Measurements from ENCODE around the gene DAZAP2. TPM values are rescaled to one million over a fixed set of nuclear protein-coding genes. Genes with fewer than 3 reads are reported as not detected.

The DAZAP2 gene
- total and polyA plus RNA-seq, 4 donors: 66.0 to 218 (median 135) TPM

GRCh38 chr12:51229116-51229809 lies 9.4 kb upstream of the DAZAP2 start:
- 88% methylated on average over 7 of the region's 7 CpGs for WGBS
- Histone ChIP-seq H3K4me3 (ENCODE audit: low read depth in 1 of 3, low read length in 3 of 3) (no peak overlapping the region), H3K36me3 (ENCODE audit: control insufficient read depth in 4 of 4, insufficient read depth in 3 of 4, low read depth in 1 of 4, low read length in 3 of 4) (no peaks in the 10 kb centered on the region), H3K4me1 (ENCODE audit: control insufficient read depth in 4 of 4, insufficient read depth in 4 of 4, low read length in 3 of 4) (no peaks in the 10 kb centered on the region), H3K27ac (ENCODE audit: low read depth in 1 of 2, low read length in 2 of 2) (no peak overlapping the region), H3K9me3 (ENCODE audit: control insufficient read depth in 4 of 4, low read length in 3 of 4) (no peaks in the 10 kb centered on the region), H3K9ac (ENCODE audit: low read depth in 1 of 2, low read length in 2 of 2) (no peak overlapping the region), H3K27me3 (ENCODE audit: control insufficient read depth in 4 of 4, insufficient read depth in 4 of 4, low read length in 3 of 4) (no peaks in the 10 kb centered on the region)
- no peak for DNase-seq (ENCODE audit: low spot score)
- no peak for TF ChIP-seq CTCF (IDR thresholded peaks at IDR 0.05; ENCODE audit: low read depth, low read length, missing input control)
- TF ChIP-seq MAX (IDR thresholded peaks at IDR 0.05): no peak
- no peak for TF ChIP-seq ZBTB33 (IDR thresholded peaks at IDR 0.05)
- no peak for TF ChIP-seq RAD21 (IDR thresholded peaks at IDR 0.05)
- TF ChIP-seq YY1 (IDR thresholded peaks at IDR 0.05): no peak
- no peak for TF ChIP-seq EGR1 (IDR thresholded peaks at IDR 0.05; ENCODE audit: low read depth in 2 of 2)
- TF ChIP-seq FOXA1 (IDR thresholded peaks at IDR 0.05): no peak
- no peak for TF ChIP-seq JUND (IDR thresholded peaks at IDR 0.05)
- TF ChIP-seq ATF3 (IDR thresholded peaks at IDR 0.05): no peak
- TF ChIP-seq HNF4G (IDR thresholded peaks at IDR 0.05): no peak
- TF ChIP-seq RXRA (IDR thresholded peaks at IDR 0.05): no peak
- TF ChIP-seq FOXA2 (IDR thresholded peaks at IDR 0.05): no peak
- TF ChIP-seq NR2F2 (IDR thresholded peaks at IDR 0.05): no peak

GRCh38 chr12:51232642-51233041 lies 6.0 kb upstream of the DAZAP2 start:
- H3K4me3 ChIP-seq (ENCODE audit: low read depth in 1 of 3, low read length in 3 of 3): no peak overlapping the region
- TF ChIP-seq ATF3 (IDR thresholded peaks at IDR 0.05): no peak
- no peak for TF ChIP-seq GABPA (IDR thresholded peaks at IDR 0.05 in 1 of 2, conservative IDR thresholded peaks at IDR 0.05 in 1 of 2)
- no peak for TF ChIP-seq YY1 (IDR thresholded peaks at IDR 0.05)
- TF ChIP-seq JUND (IDR thresholded peaks at IDR 0.05): no peak
- no peak for TF ChIP-seq EGR1 (IDR thresholded peaks at IDR 0.05; ENCODE audit: low read depth in 2 of 2)
- TF ChIP-seq HNF4A (conservative IDR thresholded peaks at IDR 0.05): no peak
- TF ChIP-seq FOXA2 (IDR thresholded peaks at IDR 0.05): no peak
- TF ChIP-seq MAX (IDR thresholded peaks at IDR 0.05): no peak
- TF ChIP-seq RAD21 (IDR thresholded peaks at IDR 0.05): no peak
- TF ChIP-seq HNF4G (IDR thresholded peaks at IDR 0.05): no peak
- no peak for DNase-seq (ENCODE audit: low spot score)
- no peaks in the 10 kb centered on the region for H3K9me3 ChIP-seq (ENCODE audit: control insufficient read depth in 4 of 4, low read length in 3 of 4)
- no peak overlapping the region for H3K27ac ChIP-seq (ENCODE audit: low read depth in 1 of 2, low read length in 2 of 2)
- H3K9ac ChIP-seq (ENCODE audit: low read depth in 1 of 2, low read length in 2 of 2): no peak overlapping the region
- no peaks in the 10 kb centered on the region for H3K36me3 ChIP-seq (ENCODE audit: control insufficient read depth in 4 of 4, insufficient read depth in 3 of 4, low read depth in 1 of 4, low read length in 3 of 4)
- no peaks in the 10 kb centered on the region for H3K27me3 ChIP-seq (ENCODE audit: control insufficient read depth in 4 of 4, insufficient read depth in 4 of 4, low read length in 3 of 4)
- H3K4me1 ChIP-seq (ENCODE audit: control insufficient read depth in 4 of 4, insufficient read depth in 4 of 4, low read length in 3 of 4): peaks cover 0 to under 1% (median 0%) of the 10 kb centered on the region in 4 donors
